Fibroblast of pulmonary artery (primary cell): ENCODE results near the gene INTS4.
"Not testable (repeated sequence)": the region's sequence is repeated elsewhere in the genome, so short reads cannot be mapped to it uniquely, and the experiment has no call there.

Source experiments
- DNase-seq: peaks from one replicate; pipeline ENCODE4 v3.0.0-alpha.2; 2010; ENCODE audit warnings: low read depth
- H3K4me3 ChIP-seq: replicated peaks from 2 replicates; pipeline ENCODE4 v1.5.1; 2011; ENCODE audit warnings: low read depth, mild to moderate bottlenecking, control low read depth, low read length, moderate library complexity
- CTCF ChIP-seq: IDR thresholded peaks from 2 replicates; pipeline ENCODE4 v1.5.1; 2011; ENCODE audit warnings: mild to moderate bottlenecking, control low read depth, low read length, inconsistent platforms; ENCODE audit errors: missing control alignments

The INTS4 gene

DNA sequence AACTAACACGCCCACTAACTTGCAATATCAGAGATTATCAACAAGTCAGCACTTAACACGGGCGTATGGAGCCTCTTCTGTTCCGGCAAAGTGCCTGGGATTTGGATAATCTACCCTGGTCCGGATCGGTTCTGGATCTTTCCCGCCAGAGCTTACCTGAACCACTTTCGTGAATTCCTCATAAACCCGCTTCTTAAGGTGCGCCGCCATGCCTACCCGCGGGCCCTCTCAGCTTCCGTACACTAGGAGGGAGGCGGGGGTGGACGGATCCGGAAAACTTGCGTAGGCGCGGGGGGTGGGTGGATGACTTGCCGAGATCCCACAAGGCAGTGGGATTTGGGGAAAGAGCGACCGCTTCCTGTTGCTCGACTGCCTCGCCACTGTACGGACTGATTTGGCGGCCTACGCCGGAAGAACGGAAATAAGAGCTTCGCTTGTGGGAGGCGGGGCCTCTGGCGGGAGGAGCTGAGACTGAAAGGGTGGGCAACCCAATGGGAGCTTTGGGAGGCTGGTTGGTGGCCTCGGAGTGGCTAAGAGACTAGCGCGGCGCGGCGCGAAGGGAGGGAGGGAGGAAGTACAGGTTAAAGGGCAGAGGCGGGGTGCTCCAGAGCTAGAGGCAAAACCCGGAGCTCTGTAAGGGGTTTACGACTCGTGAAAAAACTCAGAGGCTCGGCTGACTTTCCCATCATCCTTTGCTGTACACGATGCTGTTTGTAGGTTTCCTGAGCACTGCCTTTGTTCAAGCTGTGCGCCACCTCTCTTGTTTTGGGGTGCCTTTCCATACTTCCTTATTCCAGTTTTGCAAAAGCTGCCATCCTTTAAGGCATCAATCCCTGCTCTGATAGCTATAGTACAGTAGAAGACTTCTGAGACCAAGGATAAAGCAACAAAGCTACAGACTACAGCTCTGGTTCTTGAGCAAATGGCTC, at the start of gene INTS4:
Gene INTS4, minus strand, starts transcription at position 235 of the 929 bp plus-strand sequence. Its CDS starts 25 bp downstream, at position 210.
- H3K4me3 ChIP-seq = peak within 1 kb of the TSS; percentile 81
- TF ChIP-seq CTCF = no peak
- peak; percentile 100 for DNase-seq

GRCh38 chr11:78041843-78042440, 47.5 kb upstream of the INTS4 start:
- no peak overlapping the region for H3K4me3 ChIP-seq
- DNase-seq = no peak

GRCh38 chr11:78041380-78041719, 46.9 kb upstream of the INTS4 start:
- H3K4me3 ChIP-seq, DNase-seq: not testable (repeated sequence)

More at GRCh38 chr11:78041843-78042440, 47.5 kb upstream of the INTS4 start:
- no peak for TF ChIP-seq CTCF

- H3K4me3 ChIP-seq = no peak overlapping the region
- no peak for DNase-seq
- TF ChIP-seq CTCF = no peak
These were observed 46.4 kb upstream of the INTS4 start for GRCh38 chr11:78040691-78041379.

GRCh38 chr11:78039919-78040671, 45.6 kb upstream of the INTS4 start:
- no peak for TF ChIP-seq CTCF
- peak overlapping the region; percentile 2 for H3K4me3 ChIP-seq
- peak; percentile 90 for DNase-seq

GRCh38 chr11:78039391-78039918, 45.0 kb upstream of the INTS4 start:
- no peak for TF ChIP-seq CTCF
- DNase-seq = no peak
- no peak overlapping the region for H3K4me3 ChIP-seq
